ENCODE results near the gene CYLD.
A peak's percentile ranks its signal among the peaks of the same experiment; 100 is the strongest.

Gene CYLD

GRCh38 chr16:50695017-50696000, 46.6 kb upstream of the CYLD start:
- no peak overlapping the region for H3K9ac ChIP-seq
- H3K36me3 ChIP-seq (ENCODE audit: control insufficient read depth, insufficient read depth, low read length): no peaks in the 10 kb centered on the region
- no peaks in the 10 kb centered on the region for H3K27me3 ChIP-seq (ENCODE audit: control insufficient read depth, insufficient read depth, low read length)
- H2AFZ ChIP-seq: no peak overlapping the region
- no peak for TF ChIP-seq CTCF (IDR thresholded peaks at IDR 0.05)
- H3K27ac ChIP-seq: no peak overlapping the region
- H3K4me3 ChIP-seq (ENCODE audit: low read depth, low read length): no peak overlapping the region
- no peaks in the 10 kb centered on the region for H3K9me3 ChIP-seq (ENCODE audit: control insufficient read depth, low read length)
- H3K79me2 ChIP-seq: no peaks in the 10 kb centered on the region
- peaks cover 8% of the 10 kb centered on the region for H3K4me1 ChIP-seq
- no peak overlapping the region for H3K4me2 ChIP-seq (ENCODE audit: low read length)

- no peaks in the 10 kb centered on the region for H3K9me3 ChIP-seq (ENCODE audit: control insufficient read depth, low read length)
- no peak overlapping the region for H3K27ac ChIP-seq
- no peaks in the 10 kb centered on the region for H3K27me3 ChIP-seq (ENCODE audit: control insufficient read depth, insufficient read depth, low read length)
- H3K36me3 ChIP-seq (ENCODE audit: control insufficient read depth, insufficient read depth, low read length): no peaks in the 10 kb centered on the region
- peak overlapping the region; percentile 40 for H2AFZ ChIP-seq
- H3K4me3 ChIP-seq (ENCODE audit: low read depth, low read length): no peak overlapping the region
- TF ChIP-seq CTCF (IDR thresholded peaks at IDR 0.05): no peak
- H3K4me1 ChIP-seq: peaks cover 8% of the 10 kb centered on the region
- H3K79me2 ChIP-seq: no peaks in the 10 kb centered on the region
- H3K9ac ChIP-seq: no peak overlapping the region
- H3K4me2 ChIP-seq (ENCODE audit: low read length): no peak overlapping the region
Observed at GRCh38 chr16:50696126-50696525, 45.8 kb upstream of the CYLD start.

- no peak overlapping the region for H3K9ac ChIP-seq
- no peak overlapping the region for H3K4me3 ChIP-seq (ENCODE audit: low read depth, low read length)
- no peak overlapping the region for H3K4me2 ChIP-seq (ENCODE audit: low read length)
- H3K36me3 ChIP-seq (ENCODE audit: control insufficient read depth, insufficient read depth, low read length): no peaks in the 10 kb centered on the region
- H3K79me2 ChIP-seq: no peaks in the 10 kb centered on the region
- TF ChIP-seq CTCF (IDR thresholded peaks at IDR 0.05): no peak
- H3K27me3 ChIP-seq (ENCODE audit: control insufficient read depth, insufficient read depth, low read length): no peaks in the 10 kb centered on the region
- H3K4me1 ChIP-seq: peaks cover 8% of the 10 kb centered on the region
- H2AFZ ChIP-seq: peak overlapping the region; percentile 44
- H3K9me3 ChIP-seq (ENCODE audit: control insufficient read depth, low read length): no peaks in the 10 kb centered on the region
- H3K27ac ChIP-seq: no peak overlapping the region
Observed at GRCh38 chr16:50696575-50697420, 45.1 kb upstream of the CYLD start.

GRCh38 chr16:50697421-50697715, 44.5 kb upstream of the CYLD start:
- H3K79me2 ChIP-seq: no peaks in the 10 kb centered on the region
- H3K4me3 ChIP-seq (ENCODE audit: low read depth, low read length): no peak overlapping the region
- H3K27ac ChIP-seq: no peak overlapping the region
- peaks cover 8% of the 10 kb centered on the region for H3K4me1 ChIP-seq
- H3K4me2 ChIP-seq (ENCODE audit: low read length): no peak overlapping the region
- H3K9me3 ChIP-seq (ENCODE audit: control insufficient read depth, low read length): no peaks in the 10 kb centered on the region
- H3K27me3 ChIP-seq (ENCODE audit: control insufficient read depth, insufficient read depth, low read length): no peaks in the 10 kb centered on the region
- no peaks in the 10 kb centered on the region for H3K36me3 ChIP-seq (ENCODE audit: control insufficient read depth, insufficient read depth, low read length)
- no peak for TF ChIP-seq CTCF (IDR thresholded peaks at IDR 0.05)
- H2AFZ ChIP-seq: peak overlapping the region; percentile 94
- H3K9ac ChIP-seq: no peak overlapping the region

Measured in parathyroid adenoma (tissue), 2 donors.